Thymus (tissue), 11 donors: ENCODE data around the gene GIT2. TPM values are rescaled to one million over a fixed set of nuclear protein-coding genes. Genes with fewer than 3 reads are reported as not detected.
A peak's percentile ranks its signal among the peaks of the same experiment; 100 is the strongest.

Experiments used
- DNase-seq, 9 donors: peaks; one replicate each; pipeline ENCODE4 v3.0.0-alpha.2; 2013; ENCODE audit warnings: low spot score in 9 of 9, low read depth in 6 of 9, missing footprints in 1 of 9
- H3K27ac ChIP-seq, 2 donors: one replicate each; pipeline ENCODE4 v1.5.1; 2013; ENCODE audit warnings: control low read depth in 1 of 2, low read depth in 1 of 2, low read length in 1 of 2, mild to moderate bottlenecking in 1 of 2, moderate library complexity in 1 of 2
- H3K27me3 ChIP-seq, 2 donors: one replicate each; pipeline ENCODE4 v1.5.1; 2013; ENCODE audit warnings: low read length in 1 of 2; ENCODE audit not compliant: control insufficient read depth in 2 of 2, insufficient read depth in 1 of 2
- H3K36me3 ChIP-seq, 2 donors: one replicate each; pipeline ENCODE4 v1.5.1; 2013; ENCODE audit warnings: low read length in 1 of 2, mild to moderate bottlenecking in 1 of 2, moderate library complexity in 1 of 2; ENCODE audit not compliant: control insufficient read depth in 2 of 2, insufficient read depth in 2 of 2
- H3K4me1 ChIP-seq, 2 donors: one replicate each; pipeline ENCODE4 v1.5.1; 2013; ENCODE audit warnings: low read length in 2 of 2; ENCODE audit not compliant: control insufficient read depth in 2 of 2, insufficient read depth in 2 of 2
- H3K4me3 ChIP-seq, 2 donors: one replicate each; pipeline ENCODE4 v1.5.1; 2013; ENCODE audit warnings: low read length in 2 of 2, control low read depth in 1 of 2, mild to moderate bottlenecking in 1 of 2
- H3K9me3 ChIP-seq, 2 donors: one replicate each; pipeline ENCODE4 v1.5.1; 2013; ENCODE audit warnings: low read length in 1 of 2, mild to moderate bottlenecking in 1 of 2; ENCODE audit not compliant: control insufficient read depth in 2 of 2, insufficient read depth in 1 of 2
- WGBS: extraction: QIAGEN DNeasy Blood & Tissue Kit; methylation state at CpG from one replicate; pipeline ENCODE4 v1.1.7; 2013; 5-methylcytosine and 5-hydroxymethylcytosine counted together
- polyA plus RNA-seq: library from polyadenylated mRNA; stranded (reverse); fragments of 200-250 nt; gene quantifications from one replicate; pipeline ENCODE4 v1.2.3, GENCODE V29; 2013
- total RNA-seq: library from RNA; stranded (reverse); fragments of 120-200 nt; gene quantifications from one replicate; pipeline ENCODE4 v1.2.4, GENCODE V29; 2013
- donor health status: healthy.

The GIT2 gene
- total and polyA plus RNA-seq, 2 donors: 37.6 to 41.9 TPM

GRCh38 chr12:110029290-110029815 is 33.2 kb upstream of the GIT2 start:
- Histone ChIP-seq H3K36me3 (peaks cover 39 to 60% of the 10 kb centered on the region in 2 donors), H3K9me3 (no peaks in the 10 kb centered on the region), H3K4me1 (no peaks in the 10 kb centered on the region), H3K4me3 (no peak overlapping the region), H3K27me3 (no peaks in the 10 kb centered on the region), H3K27ac (no peak overlapping the region)
- WGBS: 97% methylated on average over 2 of the region's 2 CpGs
- no peak for DNase-seq

- Histone ChIP-seq H3K27me3 (no peaks in the 10 kb centered on the region), H3K36me3 (peaks cover 39 to 60% of the 10 kb centered on the region in 2 donors), H3K27ac (peak overlapping the region in 1 of 2 donors; percentile 18), H3K4me3 (no peak overlapping the region), H3K9me3 (no peaks in the 10 kb centered on the region), H3K4me1 (no peaks in the 10 kb centered on the region)
- DNase-seq: no peak
- 96% methylated on average over 6 of the region's 6 CpGs for WGBS
Measured at GRCh38 chr12:110028323-110028722, 32.2 kb upstream of the GIT2 start.

- Histone ChIP-seq H3K9me3 (no peaks in the 10 kb centered on the region), H3K4me3 (no peak overlapping the region), H3K27ac (no peak overlapping the region), H3K36me3 (peaks cover 65 to 72% of the 10 kb centered on the region in 2 donors), H3K27me3 (no peaks in the 10 kb centered on the region), H3K4me1 (no peaks in the 10 kb centered on the region)
- DNase-seq: no peak
- 96% methylated on average over 2 of the region's 2 CpGs for WGBS
Measured at GRCh38 chr12:110024051-110024450, 27.9 kb upstream of the GIT2 start.

- DNase-seq: no peak
- Histone ChIP-seq H3K4me1 (no peaks in the 10 kb centered on the region), H3K9me3 (no peaks in the 10 kb centered on the region), H3K4me3 (no peak overlapping the region), H3K36me3 (peaks cover 67 to 74% of the 10 kb centered on the region in 2 donors), H3K27ac (no peak overlapping the region), H3K27me3 (no peaks in the 10 kb centered on the region)
- WGBS: 92% methylated on average over 5 of the region's 5 CpGs
Measured at GRCh38 chr12:110023059-110023980, 27.2 kb upstream of the GIT2 start.

GRCh38 chr12:110020956-110021355 is 24.8 kb upstream of the GIT2 start:
- Histone ChIP-seq H3K27ac (no peak overlapping the region), H3K4me1 (no peaks in the 10 kb centered on the region), H3K4me3 (no peak overlapping the region), H3K36me3 (peaks cover 65 to 72% of the 10 kb centered on the region in 2 donors), H3K27me3 (no peaks in the 10 kb centered on the region), H3K9me3 (no peaks in the 10 kb centered on the region)
- DNase-seq: no peak
- WGBS: 98% methylated on average over 4 of the region's 4 CpGs

GRCh38 chr12:110015132-110015531 is 19.0 kb upstream of the GIT2 start:
- no peaks in the 10 kb centered on the region for H3K27me3 ChIP-seq
- WGBS: 11% methylated on average over 2 of the region's 2 CpGs
- peaks cover 0 to 4% of the 10 kb centered on the region in 2 donors for H3K4me1 ChIP-seq
- peak overlapping the region in 1 of 2 donors; percentile 14 for H3K27ac ChIP-seq
- peaks cover 51% of the 10 kb centered on the region in 2 donors for H3K36me3 ChIP-seq
- H3K4me3 ChIP-seq: no peak overlapping the region
- peak in 2 of 9 donors; percentile 24 to 50 for DNase-seq
- no peaks in the 10 kb centered on the region for H3K9me3 ChIP-seq

GRCh38 chr12:110012659-110013058 is 16.5 kb upstream of the GIT2 start:
- no peak overlapping the region for H3K27ac ChIP-seq
- WGBS: 96% methylated on average over 4 of the region's 4 CpGs
- DNase-seq: no peak
- no peaks in the 10 kb centered on the region for H3K9me3 ChIP-seq
- peaks cover 26 to 30% of the 10 kb centered on the region in 2 donors for H3K36me3 ChIP-seq
- H3K4me3 ChIP-seq: no peak overlapping the region
- H3K27me3 ChIP-seq: no peaks in the 10 kb centered on the region
- H3K4me1 ChIP-seq: peaks cover 0 to 4% of the 10 kb centered on the region in 2 donors

- no peaks in the 10 kb centered on the region for H3K27me3 ChIP-seq
- H3K27ac ChIP-seq: no peak overlapping the region
- H3K4me3 ChIP-seq: no peak overlapping the region
- H3K36me3 ChIP-seq: peaks cover 26 to 30% of the 10 kb centered on the region in 2 donors
- no peak for DNase-seq
- H3K4me1 ChIP-seq: peaks cover 0 to 4% of the 10 kb centered on the region in 2 donors
- H3K9me3 ChIP-seq: no peaks in the 10 kb centered on the region
- WGBS: 92% methylated on average over 6 of the region's 6 CpGs
Measured at GRCh38 chr12:110012137-110012536, 16.0 kb upstream of the GIT2 start.
